ENCODE data around the gene DST. TPM values are rescaled to one million over a fixed set of nuclear protein-coding genes. Genes with fewer than 3 reads are reported as not detected.

DST gene
- total RNA-seq, 1 experiment from 2014 or later = 91.9 TPM

DNA sequence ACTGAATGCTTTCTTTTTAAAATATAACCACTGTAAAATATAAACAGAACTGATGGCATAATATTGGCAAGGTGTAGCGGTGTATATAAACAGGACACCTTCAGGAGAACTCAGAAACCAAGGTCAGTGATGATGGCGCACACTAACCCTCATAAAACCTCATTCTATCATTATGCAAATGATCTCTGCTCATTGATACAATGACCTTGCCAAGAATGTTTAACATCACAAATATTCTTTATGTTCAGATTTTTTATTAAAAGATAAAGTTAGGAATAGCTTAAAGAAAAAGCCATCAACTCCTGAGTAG is 48.6 kb upstream of the DST start:
- H3K27me3 ChIP-seq (ENCODE audit: insufficient read depth, low read length) = no peaks in the 10 kb centered on the region
- H4K5ac ChIP-seq (ENCODE audit: insufficient read length, low read depth, low read length) = no peak overlapping the region
- no peak overlapping the region for H3K56ac ChIP-seq (ENCODE audit: insufficient read length, low read depth, low read length)
- TF ChIP-seq, protein P1, sequence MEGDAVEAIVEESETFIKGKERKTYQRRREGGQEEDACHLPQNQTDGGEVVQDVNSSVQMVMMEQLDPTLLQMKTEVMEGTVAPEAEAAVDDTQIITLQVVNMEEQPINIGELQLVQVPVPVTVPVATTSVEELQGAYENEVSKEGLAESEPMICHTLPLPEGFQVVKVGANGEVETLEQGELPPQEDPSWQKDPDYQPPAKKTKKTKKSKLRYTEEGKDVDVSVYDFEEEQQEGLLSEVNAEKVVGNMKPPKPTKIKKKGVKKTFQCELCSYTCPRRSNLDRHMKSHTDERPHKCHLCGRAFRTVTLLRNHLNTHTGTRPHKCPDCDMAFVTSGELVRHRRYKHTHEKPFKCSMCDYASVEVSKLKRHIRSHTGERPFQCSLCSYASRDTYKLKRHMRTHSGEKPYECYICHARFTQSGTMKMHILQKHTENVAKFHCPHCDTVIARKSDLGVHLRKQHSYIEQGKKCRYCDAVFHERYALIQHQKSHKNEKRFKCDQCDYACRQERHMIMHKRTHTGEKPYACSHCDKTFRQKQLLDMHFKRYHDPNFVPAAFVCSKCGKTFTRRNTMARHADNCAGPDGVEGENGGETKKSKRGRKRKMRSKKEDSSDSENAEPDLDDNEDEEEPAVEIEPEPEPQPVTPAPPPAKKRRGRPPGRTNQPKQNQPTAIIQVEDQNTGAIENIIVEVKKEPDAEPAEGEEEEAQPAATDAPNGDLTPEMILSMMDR (conservative IDR thresholded peaks at IDR 0.05) = no peak
- no peak overlapping the region for H4K8ac ChIP-seq (replicated peaks; ENCODE audit: insufficient read length, low read depth, low read length)
- Mint-ChIP-seq H3K4me1 (peaks cover 19 to 28% of the 10 kb centered on the region in 2 experiments), H3K9me3 (no peaks in the 10 kb centered on the region), H3K4me3 (no peak overlapping the region), H3K27ac (no peak overlapping the region), H3K27me3 (ENCODE audit: low read depth) (no peaks in the 10 kb centered on the region), H3K36me3 (ENCODE audit: insufficient read depth in 1 of 3, low read depth in 3 of 3) (peaks cover 0 to 9% (median 6%) of the 10 kb centered on the region in 3 experiments; a peak in 4 of 7 replicates)
- H2BK20ac ChIP-seq (ENCODE audit: low read depth, low read length, poor library complexity, severe bottlenecking) = no peak overlapping the region
- H3K14ac ChIP-seq (ENCODE audit: insufficient read depth, low read length) = no peak overlapping the region
- H2AFZ ChIP-seq (ENCODE audit: low read length) = no peak overlapping the region
- DNase-seq = no peak
- no peak overlapping the region for H2BK120ac ChIP-seq (ENCODE audit: low read depth, low read length, poor library complexity, severe bottlenecking)
- H3T11ph ChIP-seq (ENCODE audit: low read length) = no peak overlapping the region
- no peaks in the 10 kb centered on the region for H3K9me3 ChIP-seq (ENCODE audit: control insufficient read depth, low read depth, low read length)
- WGBS (ENCODE audit: extremely low coverage, insufficient read length, low lambda C conversion rate) = no CpG with 5 or more reads among the region's 2 CpGs
- H3K23me2 ChIP-seq (ENCODE audit: insufficient read length, low read depth, low read length, poor library complexity, severe bottlenecking) = no peaks in the 10 kb centered on the region
- no peak overlapping the region for H3K18ac ChIP-seq (ENCODE audit: insufficient read length, low read depth, low read length)
- no peak overlapping the region for H2AK5ac ChIP-seq (ENCODE audit: insufficient read length, low read length)
- no peak overlapping the region for H4K91ac ChIP-seq (ENCODE audit: insufficient read length, low read depth, low read length)
- no peak overlapping the region for H2BK12ac ChIP-seq (ENCODE audit: insufficient read length, low read depth, low read length)
- no peak overlapping the region for H3K27ac ChIP-seq (ENCODE audit: insufficient read length, low read depth, low read length)
- H3K9ac ChIP-seq (ENCODE audit: extremely low read depth, insufficient read length, low read length) = no peak overlapping the region
- no peaks in the 10 kb centered on the region; the same call in 1 of the 2 replicates for H3K4me1 ChIP-seq (ENCODE audit: insufficient read depth, low read length)
- H2BK5ac ChIP-seq (ENCODE audit: insufficient read length, low read length) = no peak overlapping the region
- no peak overlapping the region for H3K23ac ChIP-seq (ENCODE audit: insufficient read length, low read depth, low read length)
- no peaks in the 10 kb centered on the region for H4K20me1 ChIP-seq (ENCODE audit: control insufficient read depth, insufficient read depth, insufficient read length)
- H3K79me2 ChIP-seq (ENCODE audit: insufficient read depth, low read length) = peaks cover 2% of the 10 kb centered on the region; the same call in 1 of the 2 replicates
- H3K4me2 ChIP-seq (ENCODE audit: insufficient read depth, insufficient read length, low read length) = no peak overlapping the region
- no peak overlapping the region for H2BK15ac ChIP-seq (ENCODE audit: low read depth, low read length)
- no peaks in the 10 kb centered on the region for H3K79me1 ChIP-seq (ENCODE audit: insufficient read depth, low read depth, low read length, poor library complexity, severe bottlenecking)
- no peak overlapping the region for H3K4ac ChIP-seq (ENCODE audit: low read depth, low read length)
